CD4-positive, alpha-beta T cell treated with Interleukin-15 for 4 hours (primary cell): ENCODE data around the gene LHPP.
"Not testable (repeated sequence)": the region's sequence is repeated elsewhere in the genome, so short reads cannot be mapped to it uniquely, and the experiment has no call there.

Experiments used
- DNase-seq: peaks from one replicate; pipeline ENCODE4 v3.0.0-alpha.2; 2020; ENCODE audit warnings: low spot score

Gene LHPP

GRCh38 chr10:124537166-124537725 is 75.6 kb downstream of the LHPP start:
- DNase-seq: no peak

- DNase-seq: no peak
Measured at GRCh38 chr10:124537891-124538290, 76.3 kb downstream of the LHPP start.

- DNase-seq: no peak
Measured at GRCh38 chr10:124538706-124539105, 77.1 kb downstream of the LHPP start.

GRCh38 chr10:124539935-124540641 is 78.5 kb downstream of the LHPP start:
- peak; percentile 71 for DNase-seq

- DNase-seq: no peak
Measured at GRCh38 chr10:124541076-124541903, 79.7 kb downstream of the LHPP start.

- no peak for DNase-seq
Measured at GRCh38 chr10:124542336-124542735, 80.7 kb downstream of the LHPP start.

GRCh38 chr10:124543146-124543545 is 81.5 kb downstream of the LHPP start:
- no peak for DNase-seq

- no peak for DNase-seq
Measured at GRCh38 chr10:124543971-124544370, 82.3 kb downstream of the LHPP start.

- no peak for DNase-seq
Measured at GRCh38 chr10:124544711-124545110, 83.1 kb downstream of the LHPP start.

- DNase-seq: no peak
Measured at GRCh38 chr10:124545351-124546054, 83.9 kb downstream of the LHPP start.

GRCh38 chr10:124546055-124546369 is 84.4 kb downstream of the LHPP start:
- no peak for DNase-seq

- no peak for DNase-seq
Measured at GRCh38 chr10:124546957-124547646, 85.5 kb downstream of the LHPP start.

- DNase-seq: no peak
Measured at GRCh38 chr10:124547647-124548168, 86.1 kb downstream of the LHPP start.

- DNase-seq: not testable (repeated sequence)
Measured at GRCh38 chr10:124549171-124549570, 87.5 kb downstream of the LHPP start.

GRCh38 chr10:124550293-124551034 is 88.8 kb downstream of the LHPP start:
- DNase-seq: no peak

GRCh38 chr10:124551097-124551496 is 89.5 kb downstream of the LHPP start:
- no peak for DNase-seq

GRCh38 chr10:124551755-124552154 is 90.1 kb downstream of the LHPP start:
- no peak for DNase-seq

- no peak for DNase-seq
Measured at GRCh38 chr10:124552691-124553276, 91.2 kb downstream of the LHPP start.

GRCh38 chr10:124554085-124554858 is 92.6 kb downstream of the LHPP start:
- DNase-seq: no peak

- no peak for DNase-seq
Measured at GRCh38 chr10:124557167-124557566, 95.5 kb downstream of the LHPP start.
